Activated T-cell treated with anti-CD3 and anti-CD28 coated beads, Interleukin-2, amount 50 U/mL, for 72 hours (primary cell): ENCODE measurements around the gene TRABD2B. TPM values are rescaled to one million over a fixed set of nuclear protein-coding genes. Genes with fewer than 3 reads are reported as not detected.

Experiments used
- ATAC-seq, 2 donors: fragments of 150-1000 bp; cut with Tn5 transposase; replicated peaks in 1 of 2; 2 replicates each; pipeline ENCODE4 v1.10.0; 2021; ENCODE audit warnings: moderate library complexity in 2 of 2, mild to moderate bottlenecking in 1 of 2
- DNase-seq, 2 donors: peaks; one replicate each; pipeline ENCODE4 v3.0.0; 2021 to 2022; ENCODE audit warnings: mixed read lengths in 1 of 2
- H3K27ac Mint-ChIP-seq: one replicate; pipeline ENCODE4 v1.8.0; 2022; ENCODE audit warnings: mild to moderate bottlenecking, moderate library complexity, mixed read lengths
- H3K27me3 Mint-ChIP-seq: one replicate; pipeline ENCODE4 v1.8.0; 2022; ENCODE audit warnings: low read depth, mixed read lengths
- H3K36me3 Mint-ChIP-seq, 2 donors: one replicate each; pipeline ENCODE4 v1.8.0; 2022; ENCODE audit warnings: mixed read lengths in 2 of 2, mild to moderate bottlenecking in 1 of 2; ENCODE audit not compliant: insufficient read depth in 2 of 2
- H3K4me1 Mint-ChIP-seq: one replicate; pipeline ENCODE4 v1.8.0; 2022; ENCODE audit warnings: low read depth, mixed read lengths
- H3K4me3 Mint-ChIP-seq, 2 donors: one replicate each; pipeline ENCODE4 v1.8.0; 2022; ENCODE audit warnings: mild to moderate bottlenecking in 2 of 2, mixed read lengths in 2 of 2, moderate library complexity in 2 of 2
- H3K9me3 Mint-ChIP-seq, 2 donors: one replicate each; pipeline ENCODE4 v1.8.0; 2022; ENCODE audit warnings: mixed read lengths in 2 of 2
- total RNA-seq, 2 donors: library from RNA; stranded (reverse); gene quantifications; one replicate each; pipeline ENCODE4 v1.2.3, GENCODE V29; 2022

TRABD2B gene
- total RNA-seq, 2 donors from 2014 or later: not detected

DNA sequence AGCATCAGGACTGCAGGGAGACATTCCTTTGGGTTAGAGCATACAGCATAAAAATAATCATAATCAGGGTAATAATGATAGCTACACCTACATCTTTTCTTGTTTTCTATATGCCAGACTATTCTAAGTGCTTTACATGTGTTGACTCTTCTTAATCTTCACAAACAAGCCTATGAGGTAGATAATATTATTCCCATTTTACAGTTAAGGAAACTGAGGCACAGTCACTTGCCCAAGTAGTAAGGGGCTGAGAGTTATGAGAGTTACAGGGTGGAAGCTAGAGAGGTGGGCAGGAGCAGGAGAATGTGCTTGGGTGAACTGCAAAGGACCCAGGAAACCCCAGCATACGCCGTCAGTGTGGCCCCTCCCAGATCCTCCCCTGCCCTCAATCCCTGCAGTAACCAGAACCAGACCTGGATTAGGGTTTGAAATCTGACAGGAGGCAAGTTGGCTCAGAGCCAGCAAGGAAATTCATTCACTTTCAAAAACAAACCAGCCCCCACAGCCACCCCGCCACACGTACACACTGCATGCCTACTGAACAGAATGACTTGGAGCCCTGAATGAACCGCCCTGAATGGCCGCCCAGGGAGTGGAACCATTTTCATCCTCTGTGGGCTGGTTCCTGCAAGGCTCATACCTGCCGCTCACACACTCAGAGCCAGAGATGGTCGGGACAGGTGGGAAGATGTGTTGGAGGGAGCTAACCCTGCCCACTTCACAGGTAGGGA lies 126.1 kb downstream of the TRABD2B start:
- Mint-ChIP-seq H3K4me3 (no peak overlapping the region), H3K9me3 (no peaks in the 10 kb centered on the region), H3K36me3 (no peaks in the 10 kb centered on the region), H3K27ac (no peak overlapping the region), H3K27me3 (peaks cover 17% of the 10 kb centered on the region), H3K4me1 (no peaks in the 10 kb centered on the region)
- ATAC-seq (no peak), DNase-seq (no peak)

DNA sequence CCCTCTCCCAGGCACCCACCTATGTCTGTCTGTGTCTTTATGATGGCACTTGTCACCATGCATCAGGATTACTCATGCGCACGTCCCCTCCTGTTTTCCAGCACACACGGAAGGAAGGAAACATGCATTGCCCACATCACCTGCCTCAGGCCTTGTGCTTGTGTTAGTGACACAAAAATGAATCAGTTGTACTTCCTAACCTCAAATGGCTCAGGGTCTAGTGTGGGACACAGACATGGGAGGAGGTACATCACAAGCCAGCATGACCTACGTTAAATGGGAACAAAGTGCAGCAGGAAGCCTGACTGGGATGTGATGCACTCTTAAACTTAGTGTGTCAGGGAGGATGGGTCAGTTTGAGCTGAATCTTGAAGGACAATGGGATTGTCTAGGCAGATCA lies 126.7 kb downstream of the TRABD2B start:
- H3K27me3 Mint-ChIP-seq: peaks cover 17% of the 10 kb centered on the region
- no peak overlapping the region for H3K4me3 Mint-ChIP-seq
- ATAC-seq (no peak), DNase-seq (no peak)
- no peak overlapping the region for H3K27ac Mint-ChIP-seq
- H3K4me1 Mint-ChIP-seq: no peaks in the 10 kb centered on the region
- no peaks in the 10 kb centered on the region for H3K36me3 Mint-ChIP-seq
- no peaks in the 10 kb centered on the region for H3K9me3 Mint-ChIP-seq

- H3K4me1 Mint-ChIP-seq: no peaks in the 10 kb centered on the region
- no peak for DNase-seq
- no peak for ATAC-seq
- no peaks in the 10 kb centered on the region for H3K36me3 Mint-ChIP-seq
- no peak overlapping the region for H3K4me3 Mint-ChIP-seq
- H3K27me3 Mint-ChIP-seq: peaks cover 17% of the 10 kb centered on the region
- H3K27ac Mint-ChIP-seq: no peak overlapping the region
- no peaks in the 10 kb centered on the region for H3K9me3 Mint-ChIP-seq
These were observed 128.9 kb downstream of the TRABD2B start for GRCh38 chr1:47868348-47868676.

- H3K27ac Mint-ChIP-seq: no peak overlapping the region
- DNase-seq (no peak), ATAC-seq (no peak)
- no peaks in the 10 kb centered on the region for H3K9me3 Mint-ChIP-seq
- no peak overlapping the region for H3K4me3 Mint-ChIP-seq
- no peaks in the 10 kb centered on the region for H3K4me1 Mint-ChIP-seq
- H3K27me3 Mint-ChIP-seq: peaks cover 17% of the 10 kb centered on the region
- H3K36me3 Mint-ChIP-seq: no peaks in the 10 kb centered on the region
These were observed 129.5 kb downstream of the TRABD2B start for GRCh38 chr1:47867438-47868347.

DNA sequence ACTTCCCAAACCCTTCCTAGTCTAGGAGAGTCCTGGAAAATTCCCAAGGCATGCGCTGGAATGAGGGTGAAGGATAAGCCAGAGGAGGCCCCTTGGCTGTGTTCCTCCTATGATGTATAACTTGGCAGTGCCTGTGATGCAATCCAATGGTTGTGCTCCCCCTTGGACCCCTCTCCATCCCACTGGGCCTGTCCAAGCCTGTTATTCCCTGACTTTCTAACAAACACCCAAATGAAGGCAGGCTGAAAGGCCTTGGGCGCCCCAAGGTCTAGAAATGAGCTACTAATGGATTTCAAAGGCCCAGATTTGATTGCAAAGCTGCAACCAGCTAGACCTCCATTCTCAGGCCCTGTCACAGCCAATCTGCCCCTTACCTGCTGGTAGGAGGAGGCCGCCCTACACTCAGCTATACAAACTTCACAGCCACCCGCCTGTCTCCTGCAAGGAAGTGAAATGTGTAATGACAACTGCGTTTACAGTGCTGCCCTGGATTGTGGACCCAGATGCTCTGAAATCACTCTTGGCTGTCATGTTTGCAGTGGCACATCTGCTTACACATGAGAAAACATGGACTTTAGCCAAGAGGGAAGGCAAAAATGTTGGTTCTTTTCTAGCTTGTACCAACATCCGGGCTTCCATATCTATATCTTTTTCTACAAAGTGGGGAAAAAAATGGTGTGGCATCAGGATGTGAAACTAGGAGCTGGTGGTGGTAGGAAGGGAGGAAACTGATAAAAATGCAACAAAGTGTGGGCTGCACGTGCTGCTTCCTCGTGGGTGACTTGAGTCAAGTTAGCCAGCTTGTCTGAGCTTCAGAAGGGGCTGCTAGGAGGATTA lies 130.4 kb downstream of the TRABD2B start:
- Mint-ChIP-seq H3K4me1 (no peaks in the 10 kb centered on the region), H3K4me3 (no peak overlapping the region), H3K27me3 (peaks cover 17% of the 10 kb centered on the region), H3K9me3 (no peaks in the 10 kb centered on the region), H3K27ac (no peak overlapping the region), H3K36me3 (no peaks in the 10 kb centered on the region)
- ATAC-seq: no peak
- DNase-seq: no peak

DNA sequence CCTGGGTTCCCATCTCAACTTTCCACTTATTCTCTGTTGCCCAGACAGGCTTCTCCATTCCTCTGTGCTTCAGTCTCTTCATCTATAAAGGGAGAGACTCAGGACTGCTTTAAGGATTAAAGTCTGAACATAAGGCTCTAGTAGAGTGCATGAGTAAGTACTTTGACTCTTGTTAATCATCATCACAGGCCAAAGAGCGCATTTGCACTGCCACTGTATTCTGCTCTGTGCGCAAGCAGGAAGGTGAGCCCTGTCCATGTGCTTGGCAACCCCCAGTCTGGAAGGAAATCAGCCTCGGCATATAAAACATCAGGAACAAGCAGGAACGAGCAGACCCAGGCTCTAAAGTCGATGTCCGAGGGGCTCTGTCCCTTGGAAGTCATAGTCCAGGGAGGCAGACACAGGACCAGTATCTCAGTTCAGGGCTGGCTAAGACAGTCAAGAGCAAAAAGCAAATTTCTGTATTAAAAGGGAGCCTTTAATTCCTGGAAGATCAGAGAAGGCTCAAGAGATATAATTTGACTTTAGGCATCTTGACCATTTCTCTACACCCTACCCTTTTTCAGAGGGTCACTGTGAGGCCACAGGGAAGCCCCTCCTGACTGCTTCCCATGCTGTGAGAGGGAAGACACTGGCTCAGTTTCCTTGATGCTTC lies 131.2 kb downstream of the TRABD2B start:
- ATAC-seq (no peak), DNase-seq (no peak)
- Mint-ChIP-seq H3K4me1 (no peaks in the 10 kb centered on the region), H3K36me3 (no peaks in the 10 kb centered on the region), H3K9me3 (no peaks in the 10 kb centered on the region), H3K27me3 (peaks cover 17% of the 10 kb centered on the region), H3K27ac (no peak overlapping the region), H3K4me3 (no peak overlapping the region)

DNA sequence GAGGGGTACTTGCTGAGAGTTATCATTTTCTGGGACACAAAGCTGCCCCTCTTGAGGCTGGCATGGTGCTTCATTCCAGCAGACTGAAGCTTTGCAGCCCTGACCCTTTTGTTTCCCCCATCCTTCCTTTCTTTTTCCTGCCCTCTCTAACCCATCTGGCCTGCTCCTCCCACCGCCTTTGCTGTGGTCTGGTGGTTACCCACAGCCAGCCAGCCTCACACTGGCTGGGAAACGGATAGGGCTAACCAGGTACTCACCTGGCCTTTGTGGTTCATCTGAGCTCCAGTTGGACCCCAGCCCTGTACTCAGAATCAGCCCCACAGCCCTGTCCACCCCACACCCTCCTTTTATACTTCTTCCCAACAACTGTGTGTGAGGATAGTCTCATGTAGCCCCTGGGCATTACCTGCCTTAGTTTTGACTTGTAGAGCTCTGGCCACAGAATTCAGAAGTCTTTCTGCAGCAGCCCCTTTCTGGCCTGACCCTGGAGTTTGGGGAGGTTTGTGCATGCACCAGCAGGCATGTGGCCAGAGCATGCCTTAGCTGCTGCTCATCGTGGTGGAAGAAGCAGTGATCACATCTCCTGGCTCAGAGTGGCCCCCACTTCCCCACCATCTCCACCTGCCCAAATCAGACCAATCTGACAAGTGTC lies 138.0 kb downstream of the TRABD2B start:
- ATAC-seq (no peak), DNase-seq (no peak)
- Mint-ChIP-seq H3K27me3 (peaks cover 5% of the 10 kb centered on the region), H3K27ac (no peak overlapping the region), H3K9me3 (no peaks in the 10 kb centered on the region), H3K4me1 (no peaks in the 10 kb centered on the region), H3K4me3 (no peak overlapping the region), H3K36me3 (no peaks in the 10 kb centered on the region)

GRCh38 chr1:47856996-47857395 lies 140.2 kb downstream of the TRABD2B start:
- Mint-ChIP-seq H3K27me3 (peaks cover 5% of the 10 kb centered on the region), H3K9me3 (no peaks in the 10 kb centered on the region), H3K4me3 (no peak overlapping the region), H3K27ac (no peak overlapping the region), H3K4me1 (no peaks in the 10 kb centered on the region), H3K36me3 (no peaks in the 10 kb centered on the region)
- DNase-seq (no peak), ATAC-seq (no peak)

DNA sequence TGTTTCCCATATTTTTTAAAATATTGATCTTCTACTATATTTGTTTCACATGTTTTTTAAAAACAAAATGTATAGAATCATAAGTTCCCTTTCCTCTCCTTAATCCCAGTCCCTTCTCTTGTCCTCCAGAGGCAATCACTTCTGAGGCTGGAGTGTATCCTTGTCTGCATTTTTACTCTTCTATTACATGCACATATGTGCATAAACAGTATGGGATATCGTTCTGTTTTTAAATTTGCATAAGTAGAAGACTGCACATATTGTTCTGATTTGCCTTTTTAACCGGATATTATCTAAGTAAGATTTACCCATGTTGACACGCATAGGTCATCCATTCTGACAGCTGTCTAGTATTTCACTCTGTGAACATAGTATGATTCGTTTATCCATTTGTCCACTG lies 142.0 kb downstream of the TRABD2B start:
- DNase-seq (no peak), ATAC-seq (no peak)
- Mint-ChIP-seq H3K27ac (no peak overlapping the region), H3K27me3 (peaks cover 2% of the 10 kb centered on the region), H3K4me1 (no peaks in the 10 kb centered on the region), H3K4me3 (no peak overlapping the region), H3K9me3 (no peaks in the 10 kb centered on the region), H3K36me3 (no peaks in the 10 kb centered on the region)

- DNase-seq (no peak), ATAC-seq (no peak)
- Mint-ChIP-seq H3K9me3 (no peaks in the 10 kb centered on the region), H3K36me3 (no peaks in the 10 kb centered on the region), H3K4me1 (no peaks in the 10 kb centered on the region), H3K4me3 (no peak overlapping the region), H3K27ac (no peak overlapping the region), H3K27me3 (no peaks in the 10 kb centered on the region)
These were observed 142.5 kb downstream of the TRABD2B start for GRCh38 chr1:47854552-47855144.

- no peaks in the 10 kb centered on the region for H3K4me1 Mint-ChIP-seq
- H3K4me3 Mint-ChIP-seq: no peak overlapping the region
- H3K27me3 Mint-ChIP-seq: no peaks in the 10 kb centered on the region
- no peaks in the 10 kb centered on the region for H3K36me3 Mint-ChIP-seq
- ATAC-seq (no peak), DNase-seq (no peak)
- H3K9me3 Mint-ChIP-seq: no peaks in the 10 kb centered on the region
- H3K27ac Mint-ChIP-seq: no peak overlapping the region
These were observed 143.3 kb downstream of the TRABD2B start for GRCh38 chr1:47853852-47854251.

DNA sequence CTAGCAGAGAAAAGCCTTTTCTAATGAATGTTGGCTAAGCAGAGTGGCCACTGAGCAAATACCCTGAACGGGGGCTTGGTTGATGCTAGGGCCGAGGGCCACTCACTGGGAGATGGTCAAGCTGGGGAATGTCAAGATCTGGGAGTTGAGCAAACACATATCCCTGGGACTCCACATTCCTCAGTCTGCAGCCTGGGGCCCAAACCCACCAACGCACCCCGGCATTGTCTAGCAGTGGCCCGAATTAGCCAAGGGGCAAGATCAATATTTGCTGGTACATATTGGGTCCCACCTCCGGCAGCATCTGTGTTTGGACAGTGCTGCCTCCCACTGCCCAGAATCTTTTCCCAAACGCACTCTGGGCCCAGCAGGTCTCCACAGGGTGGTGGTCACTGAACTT lies 144.1 kb downstream of the TRABD2B start:
- H3K27ac Mint-ChIP-seq: no peak overlapping the region
- ATAC-seq (no peak), DNase-seq (no peak)
- no peaks in the 10 kb centered on the region for H3K27me3 Mint-ChIP-seq
- no peaks in the 10 kb centered on the region for H3K9me3 Mint-ChIP-seq
- H3K36me3 Mint-ChIP-seq: no peaks in the 10 kb centered on the region
- no peak overlapping the region for H3K4me3 Mint-ChIP-seq
- H3K4me1 Mint-ChIP-seq: no peaks in the 10 kb centered on the region
